HG02970 (cell line): ENCODE data around the gene C19orf33.
"Not testable (repeated sequence)": the region's sequence is repeated elsewhere in the genome, so short reads cannot be mapped to it uniquely, and the experiment has no call there.

ENCODE experiments used
- ATAC-seq: cut with Tn5 transposase; IDR thresholded peaks from one replicate; pipeline ENCODE4 v1.9.1; 2021; ENCODE audit warnings: mild to moderate bottlenecking, moderate library complexity, moderate number of reproducible peaks; ENCODE audit not compliant: unreplicated experiment, low FRiP score

Gene C19orf33

DNA sequence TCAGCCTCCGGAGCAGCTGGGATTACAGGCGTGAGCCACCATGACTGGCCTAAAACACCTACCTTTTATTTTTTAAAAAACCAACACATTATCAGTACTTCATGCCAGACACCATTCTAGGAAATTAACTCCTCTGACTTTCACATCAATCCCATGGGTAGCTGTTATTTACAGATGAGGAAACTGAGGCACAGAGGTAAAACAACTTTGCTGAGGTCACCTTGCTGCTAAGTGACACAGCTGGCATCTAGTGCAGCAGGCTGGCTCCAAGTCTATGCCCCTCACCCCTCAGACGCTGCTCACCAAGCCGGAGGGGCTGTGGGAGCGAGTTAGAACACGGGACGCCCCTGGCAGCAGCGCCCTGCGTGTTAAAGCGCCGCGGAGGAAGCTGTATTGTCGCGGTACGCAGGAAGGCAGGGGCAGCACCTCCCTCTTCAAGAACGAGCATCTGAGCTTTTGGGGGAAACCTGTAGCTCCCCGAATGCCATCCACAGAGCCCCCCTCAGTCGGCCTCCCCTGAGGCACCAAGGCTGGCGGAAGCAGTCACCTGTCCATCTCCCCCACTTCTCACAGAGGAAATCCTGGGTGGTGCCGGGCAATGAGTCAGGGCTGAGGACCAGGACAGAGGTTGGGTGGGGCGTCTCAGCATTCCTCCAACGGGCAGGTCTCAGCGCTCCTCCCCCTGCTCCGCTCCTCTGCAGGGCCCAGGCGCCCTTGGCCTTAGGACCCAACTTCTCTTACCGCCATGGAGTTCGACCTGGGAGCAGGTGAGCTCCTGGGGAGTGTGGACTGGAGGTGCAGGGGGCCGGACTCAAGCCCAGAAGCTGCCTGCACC is at the start of gene C19orf33:
Gene C19orf33, plus strand, starts transcription at position 735 of the 835 bp plus-strand sequence. Its CDS starts 11 bp downstream, at position 746.
- ATAC-seq: no peak

DNA sequence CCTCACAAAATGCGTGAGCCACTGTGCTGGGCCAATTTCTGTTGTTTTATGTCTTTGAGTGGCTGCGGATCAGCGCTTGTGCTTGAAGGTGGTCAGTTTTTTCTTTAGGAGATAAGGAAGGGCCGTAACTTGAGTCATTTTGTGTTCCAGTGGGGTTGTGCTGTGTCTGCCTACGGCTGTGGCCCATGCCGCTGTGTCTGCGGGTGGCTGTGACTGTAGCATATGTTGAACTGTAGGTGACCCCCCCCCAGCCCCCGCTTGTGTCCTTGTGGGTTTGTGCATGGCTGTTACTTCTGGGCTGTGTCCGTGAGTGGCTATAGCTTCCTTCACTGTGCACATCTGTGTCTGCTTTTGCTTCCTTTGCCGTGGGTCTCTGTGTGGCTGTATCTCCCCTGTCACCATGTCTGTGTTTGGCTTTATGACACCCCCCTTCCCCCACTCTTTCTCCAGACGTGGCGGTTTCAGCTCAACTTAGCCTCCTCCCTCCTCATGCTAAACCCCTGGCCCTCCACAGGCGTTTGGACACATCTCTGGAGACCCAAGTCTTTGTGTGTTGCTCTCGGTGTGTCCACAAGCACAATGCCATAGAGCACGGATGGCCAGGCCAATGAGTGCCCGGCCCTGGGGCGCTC is 48.6 kb upstream of the C19orf33 start:
- no peak for ATAC-seq

- ATAC-seq: not testable (repeated sequence)
These were observed 42.1 kb upstream of the C19orf33 start for GRCh38 chr19:38261942-38262341.

DNA sequence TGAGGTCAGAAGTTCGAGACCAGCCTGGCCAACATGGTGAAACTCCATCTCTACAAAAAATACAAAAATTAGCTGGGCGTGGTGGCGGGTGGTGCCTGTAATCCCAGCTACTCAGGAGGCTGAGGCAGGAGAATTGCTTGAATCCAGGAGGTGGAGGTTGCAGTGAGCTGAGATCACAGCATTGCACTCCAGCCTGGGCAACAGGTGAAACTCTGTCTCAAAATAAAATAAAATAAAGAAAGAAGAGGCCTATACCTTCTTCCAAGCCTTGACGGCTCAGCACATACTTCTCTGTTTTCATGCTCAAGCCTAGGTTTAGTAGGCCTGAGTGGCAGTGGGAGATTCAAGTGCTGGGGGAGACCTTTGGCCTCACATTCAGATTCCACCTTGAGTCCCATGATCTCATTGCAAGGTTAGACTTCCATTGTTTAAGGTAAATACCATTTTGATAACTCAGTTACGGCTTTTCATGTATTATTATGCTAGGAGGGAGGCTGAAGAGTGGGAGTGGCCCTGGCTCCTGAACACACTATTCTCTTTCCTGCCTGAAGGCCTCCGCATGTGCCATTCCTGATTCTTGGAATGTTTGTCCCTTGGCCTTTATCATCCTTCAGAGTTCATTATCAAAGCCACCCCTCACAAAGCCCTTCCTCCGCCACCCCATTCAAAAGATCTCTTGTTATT is 41.3 kb upstream of the C19orf33 start:
- ATAC-seq: no peak

- ATAC-seq: no peak
These were observed 40.2 kb upstream of the C19orf33 start for GRCh38 chr19:38263689-38264485.

- no peak for ATAC-seq
These were observed 39.4 kb upstream of the C19orf33 start, which contains the start of gene SPINT2 for GRCh38 chr19:38264486-38265212. SPINT2 (plus strand) TSS chr19:38264573; CDS start chr19:38264893, 320 bp downstream.

- no peak for ATAC-seq
These were observed 38.7 kb upstream of the C19orf33 start for GRCh38 chr19:38265213-38265861.

DNA sequence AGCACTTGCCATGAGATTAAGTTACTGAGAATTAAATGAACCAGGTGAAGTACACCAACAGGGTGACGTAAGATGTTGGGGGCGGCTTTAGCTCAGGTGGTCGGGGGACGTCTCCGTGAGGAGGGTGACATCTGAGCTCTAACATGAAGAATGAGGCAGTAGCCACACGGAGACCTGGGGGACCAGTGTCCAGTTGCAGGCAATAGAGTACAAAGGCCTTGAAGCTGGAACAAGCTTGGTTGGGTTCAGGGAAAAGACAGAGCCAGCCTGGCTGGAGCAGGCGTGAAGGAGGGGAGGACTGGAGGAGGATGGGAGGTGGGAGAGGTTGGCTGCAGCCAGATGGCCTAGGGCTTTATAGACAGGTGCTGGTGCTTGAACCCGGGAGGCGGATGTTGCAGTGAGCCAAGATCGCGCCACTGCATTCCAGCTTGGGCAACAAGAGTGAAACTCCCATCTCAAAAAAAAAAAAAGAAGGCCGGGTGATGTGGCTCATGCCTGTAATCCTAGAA is 38.1 kb upstream of the C19orf33 start:
- no peak for ATAC-seq

DNA sequence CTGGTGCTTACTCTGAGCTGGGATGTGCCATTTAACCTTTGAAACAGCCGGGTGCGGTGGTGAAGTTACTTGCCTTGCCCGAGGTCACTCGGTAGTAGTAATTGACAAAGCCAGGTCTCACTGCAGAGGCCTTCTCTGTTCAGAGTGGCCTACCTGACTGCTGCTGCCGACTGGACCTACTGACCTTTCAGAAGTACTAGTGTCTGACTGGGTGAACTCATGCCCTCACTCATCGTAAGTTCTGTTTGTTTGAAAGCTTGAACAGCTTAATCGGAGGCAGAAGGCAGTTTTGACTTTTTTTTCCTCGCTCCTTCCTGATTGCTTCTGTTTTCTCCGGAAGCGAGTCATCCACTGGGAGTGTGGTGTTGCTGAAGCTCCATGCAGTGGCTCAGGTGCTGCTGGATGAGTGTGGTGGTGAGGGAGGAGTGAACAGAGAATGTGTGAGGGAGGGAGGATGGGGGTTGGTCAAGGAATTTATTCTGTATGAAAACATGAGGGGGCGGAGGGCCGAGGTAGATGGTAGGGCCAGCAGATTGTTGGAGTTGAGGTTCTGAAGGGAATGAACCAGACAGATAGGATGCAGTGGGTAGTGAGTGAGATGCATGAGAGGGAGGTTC is 37.0 kb upstream of the C19orf33 start:
- ATAC-seq: no peak

DNA sequence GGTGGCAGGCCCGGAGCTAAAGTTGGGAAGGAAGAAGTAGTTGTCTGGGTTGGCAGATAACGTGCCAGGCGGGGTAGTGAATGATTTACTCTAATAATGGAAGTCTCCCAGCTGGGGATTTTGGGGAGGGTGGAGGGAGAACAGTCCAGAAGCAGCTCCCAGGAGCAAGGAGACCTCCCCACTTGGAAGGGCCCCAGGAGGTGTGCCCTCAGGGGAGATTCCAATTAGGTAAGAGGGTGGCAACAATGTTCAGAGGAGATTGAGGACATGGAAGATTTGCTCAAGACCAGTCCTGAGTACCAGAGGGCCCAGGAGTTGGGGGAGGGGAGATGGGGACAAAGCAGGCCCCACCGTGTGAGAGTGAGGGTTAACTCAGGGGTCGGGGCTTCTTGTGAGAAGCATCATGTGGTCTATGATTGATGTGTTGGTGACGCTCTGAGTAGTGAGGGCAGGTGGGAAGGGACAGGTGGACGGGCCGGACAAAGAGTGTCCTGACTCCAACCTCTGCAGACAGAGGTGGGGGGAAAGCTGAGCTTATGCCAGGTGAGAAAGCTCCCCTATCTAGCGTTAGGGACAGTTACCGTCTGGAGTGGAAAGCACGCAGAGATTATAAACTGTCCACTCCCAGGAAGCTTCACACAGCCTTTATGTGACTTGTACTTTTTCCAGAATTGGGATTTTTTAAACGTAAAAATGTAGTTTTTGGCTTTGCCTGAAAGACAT is 36.1 kb upstream of the C19orf33 start:
- no peak for ATAC-seq

- ATAC-seq: no peak
These were observed 35.5 kb upstream of the C19orf33 start for GRCh38 chr19:38268539-38268938.

GRCh38 chr19:38270587-38271167 is 33.4 kb upstream of the C19orf33 start:
- ATAC-seq: no peak

DNA sequence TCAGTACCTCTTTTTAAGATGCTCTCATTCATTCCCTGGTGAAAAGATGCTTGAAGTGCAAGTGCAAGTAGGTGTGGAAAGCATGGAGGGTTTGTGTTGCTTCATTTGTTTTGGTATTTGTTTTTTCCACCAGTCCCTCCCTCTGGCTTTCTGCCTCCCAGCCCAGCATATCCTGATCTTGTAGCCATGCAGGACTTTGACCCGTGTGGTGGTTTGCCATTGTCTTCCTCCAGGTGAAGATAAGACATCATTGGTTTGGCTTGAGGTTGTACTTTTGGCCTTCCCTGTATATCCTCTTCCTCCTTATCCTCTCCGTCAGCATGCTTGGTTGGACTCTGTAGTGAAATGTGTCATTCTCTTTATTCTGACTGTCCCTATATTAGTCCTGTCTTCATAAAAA is 30.6 kb upstream of the C19orf33 start:
- ATAC-seq: no peak

DNA sequence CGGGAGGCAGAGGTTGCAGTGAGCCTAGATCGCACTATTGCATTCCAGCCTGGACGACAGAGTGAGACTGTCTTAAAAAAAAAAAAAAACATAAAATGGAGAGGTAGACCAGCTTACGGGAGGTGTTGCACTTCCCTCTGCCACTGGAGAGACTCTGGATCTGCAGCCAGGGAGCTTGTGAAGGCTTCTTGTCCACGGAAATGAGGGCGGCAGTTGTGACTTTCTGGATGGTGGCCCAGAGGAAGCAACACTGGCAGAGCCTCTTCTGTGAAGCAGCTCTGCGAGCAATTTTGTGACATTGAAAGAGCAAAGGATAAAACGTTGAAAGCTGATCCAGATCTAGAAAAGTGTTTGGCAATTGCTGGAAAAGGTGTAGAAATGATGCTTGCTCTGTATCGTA is 29.3 kb upstream of the C19orf33 start:
- no peak for ATAC-seq

DNA sequence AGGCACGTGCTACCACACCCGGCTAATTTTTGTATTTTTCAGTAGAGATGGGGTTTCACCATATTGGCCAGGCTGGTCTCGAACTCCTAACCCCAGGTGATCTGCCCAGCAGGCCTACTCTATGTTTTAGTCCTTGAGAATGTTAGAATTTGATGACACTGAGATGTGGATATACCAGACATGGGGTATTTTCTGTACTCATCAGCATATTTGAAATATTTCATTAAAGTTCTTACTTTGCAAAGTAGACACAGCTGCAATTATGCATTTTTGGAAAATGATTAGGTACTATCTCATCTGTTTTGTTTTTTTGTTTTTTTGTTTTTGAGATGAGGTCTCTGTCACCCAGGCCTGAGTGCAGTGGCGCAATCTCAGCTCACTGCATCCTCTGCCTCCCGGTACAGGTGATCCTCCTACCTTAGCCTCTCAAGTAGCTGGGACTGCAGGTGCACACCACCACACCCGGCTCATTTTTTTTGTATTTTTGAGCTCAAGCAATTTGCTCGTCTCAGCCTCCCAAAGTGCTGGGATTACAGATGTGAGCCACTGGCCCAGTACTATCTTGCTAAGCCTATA is 27.0 kb upstream of the C19orf33 start:
- no peak for ATAC-seq

DNA sequence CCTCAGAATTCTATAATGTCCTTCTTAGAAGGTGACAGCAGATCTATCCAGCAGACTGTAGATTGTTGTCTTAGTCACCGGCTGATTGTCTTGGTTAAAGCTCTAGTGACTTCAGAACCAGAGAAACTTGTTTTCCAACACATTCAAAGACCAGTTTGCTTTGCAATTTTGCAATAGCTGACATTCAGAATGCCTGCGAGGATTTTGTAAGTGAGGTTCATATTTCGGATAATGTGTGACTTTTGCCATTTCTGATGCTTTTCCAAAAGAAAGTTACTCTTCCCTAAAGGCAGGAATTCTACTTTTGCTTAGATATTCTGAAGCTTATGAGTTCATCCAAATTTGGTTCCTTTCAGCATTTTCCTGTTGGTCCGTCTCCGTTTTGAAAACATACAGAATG is 26.5 kb upstream of the C19orf33 start:
- no peak for ATAC-seq

DNA sequence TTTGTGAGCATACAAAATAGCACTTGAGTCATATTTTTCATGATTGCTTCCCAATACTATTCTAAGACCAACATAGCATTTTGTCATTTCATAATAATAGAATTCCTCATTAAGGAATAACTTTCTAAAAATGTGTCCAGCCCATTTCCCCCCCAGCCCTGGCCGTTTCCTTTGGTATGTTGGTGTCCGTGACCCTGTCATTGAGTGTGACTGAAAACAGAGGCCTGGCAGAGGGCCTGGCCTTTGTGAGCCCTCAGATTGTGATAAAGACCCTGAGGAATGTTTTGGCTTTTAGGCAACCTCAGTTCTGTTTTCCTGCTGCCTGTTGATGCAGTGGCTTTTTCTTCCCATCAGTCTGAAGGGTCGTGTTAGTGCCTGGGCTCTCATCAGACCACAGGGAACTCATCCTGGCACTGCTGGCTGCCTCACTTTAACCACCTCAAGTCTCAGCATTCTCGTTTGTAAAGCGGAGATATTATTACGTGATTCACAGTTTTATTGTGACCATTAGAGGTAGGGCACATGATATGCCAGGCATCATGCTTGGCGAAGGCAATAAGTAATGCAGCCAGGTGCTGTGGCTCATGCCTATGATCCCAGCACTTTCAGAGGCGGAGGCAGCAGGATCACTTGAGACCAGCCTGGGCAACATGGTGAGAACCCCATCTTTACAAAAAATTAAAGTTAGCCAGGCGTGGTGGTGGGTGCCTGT is 25.9 kb upstream of the C19orf33 start:
- ATAC-seq: no peak
